MM.1S (cell line): ENCODE data around the gene ERG.

ENCODE experiments used
- DNase-seq: peaks from one replicate; pipeline ENCODE4 v3.0.0-alpha.2; 2015
- H2AFZ ChIP-seq: fragments of 300-600 bp; sonication (generic); 2 replicates; pipeline ENCODE4 v1.6.0; 2016; ENCODE audit warnings: antibody characterized with exemption, low read length
- H3F3A ChIP-seq: fragments of 300-600 bp; sonication (generic); 2 replicates; pipeline ENCODE4 v1.6.1; 2016; ENCODE audit warnings: mild to moderate bottlenecking, antibody characterized with exemption, low read length, moderate library complexity, mixed read lengths; ENCODE audit not compliant: insufficient read depth
- H3K27ac ChIP-seq: fragments of 300-600 bp; sonication (generic); 2 replicates; pipeline ENCODE4 v1.5.1; 2016; ENCODE audit warnings: mild to moderate bottlenecking, low read length
- H3K27me3 ChIP-seq: fragments of 300-600 bp; sonication (generic); replicated peaks from 2 replicates; pipeline ENCODE4 v1.6.0; 2016; ENCODE audit warnings: low read length; ENCODE audit not compliant: insufficient read depth
- H3K36me3 ChIP-seq: fragments of 300-600 bp; sonication (generic); replicated peaks from 2 replicates; pipeline ENCODE4 v1.6.1; 2016; ENCODE audit warnings: mild to moderate bottlenecking, low read length, mixed read lengths; ENCODE audit not compliant: insufficient read depth
- H3K4me1 ChIP-seq: fragments of 300-600 bp; sonication (generic); 2 replicates; pipeline ENCODE4 v1.6.1; 2016; ENCODE audit warnings: low read length, mixed read lengths
- H3K4me2 ChIP-seq: fragments of 300-600 bp; sonication (generic); 2 replicates; pipeline ENCODE4 v1.6.0; 2016; ENCODE audit warnings: low read depth, low read length
- H3K4me3 ChIP-seq: fragments of 300-600 bp; sonication (generic); 2 replicates; pipeline ENCODE4 v1.5.1; 2016; ENCODE audit warnings: low read length, mixed read lengths
- H3K79me2 ChIP-seq: fragments of 300-600 bp; sonication (generic); 2 replicates; pipeline ENCODE4 v1.6.1; 2016; ENCODE audit warnings: mixed run types, low read length, mixed read lengths
- H3K9ac ChIP-seq: fragments of 300-600 bp; sonication (generic); 2 replicates; pipeline ENCODE4 v1.6.1; 2016; ENCODE audit warnings: low read length, mixed read lengths
- H3K9me2 ChIP-seq: fragments of 300-600 bp; sonication (generic); replicated peaks from 2 replicates; pipeline ENCODE4 v1.6.1; 2016; ENCODE audit warnings: mild to moderate bottlenecking, low read length, mixed read lengths; ENCODE audit not compliant: insufficient read depth
- H3K9me3 ChIP-seq: fragments of 300-600 bp; sonication (generic); replicated peaks from 2 replicates; pipeline ENCODE4 v1.6.1; 2016; ENCODE audit warnings: mild to moderate bottlenecking, low read length, mixed read lengths; ENCODE audit not compliant: insufficient read depth
- H4K20me1 ChIP-seq: fragments of 300-600 bp; sonication (generic); 2 replicates; pipeline ENCODE4 v1.6.1; 2016; ENCODE audit warnings: mild to moderate bottlenecking, low read length, moderate library complexity, mixed read lengths; ENCODE audit not compliant: insufficient read depth
- EZH2 ChIP-seq: fragments of 300-600 bp; sonication (generic); optimal IDR thresholded peaks from 2 replicates; pipeline ENCODE3; 2017; ENCODE audit warnings: low read depth, mild to moderate bottlenecking, antibody characterized with exemption, low read length, mixed read lengths
- EZH2phosphoT487 ChIP-seq: fragments of 300-600 bp; sonication (generic); IDR thresholded peaks from 2 replicates; pipeline ENCODE4 v1.6.1; 2018; ENCODE audit warnings: antibody characterized with exemption, low read length
- TF ChIP-seq, protein P1 (sequence below): fragments of 300-600 bp; sonication (generic); IDR thresholded peaks from 2 replicates; pipeline ENCODE4 v1.5.1; 2016; ENCODE audit warnings: antibody characterized with exemption, low read length, mixed read lengths

ERG gene

GRCh38 chr21:38467911-38468310, 30.4 kb downstream of the ERG start:
- Histone ChIP-seq H3K4me2 (no peak overlapping the region), H3K4me1 (no peaks in the 10 kb centered on the region), H3K27me3 (no peaks in the 10 kb centered on the region), H3F3A (no peaks in the 10 kb centered on the region), H3K9me2 (no peaks in the 10 kb centered on the region), H3K79me2 (no peaks in the 10 kb centered on the region), H3K27ac (no peak overlapping the region), H2AFZ (no peak overlapping the region), H3K36me3 (no peaks in the 10 kb centered on the region), H3K9me3 (no peaks in the 10 kb centered on the region), H3K4me3 (no peak overlapping the region), H3K9ac (no peak overlapping the region), H4K20me1 (no peaks in the 10 kb centered on the region)
- TF ChIP-seq EZH2 (no peak), EZH2phosphoT487 (no peak)
- TF ChIP-seq, protein P1, sequence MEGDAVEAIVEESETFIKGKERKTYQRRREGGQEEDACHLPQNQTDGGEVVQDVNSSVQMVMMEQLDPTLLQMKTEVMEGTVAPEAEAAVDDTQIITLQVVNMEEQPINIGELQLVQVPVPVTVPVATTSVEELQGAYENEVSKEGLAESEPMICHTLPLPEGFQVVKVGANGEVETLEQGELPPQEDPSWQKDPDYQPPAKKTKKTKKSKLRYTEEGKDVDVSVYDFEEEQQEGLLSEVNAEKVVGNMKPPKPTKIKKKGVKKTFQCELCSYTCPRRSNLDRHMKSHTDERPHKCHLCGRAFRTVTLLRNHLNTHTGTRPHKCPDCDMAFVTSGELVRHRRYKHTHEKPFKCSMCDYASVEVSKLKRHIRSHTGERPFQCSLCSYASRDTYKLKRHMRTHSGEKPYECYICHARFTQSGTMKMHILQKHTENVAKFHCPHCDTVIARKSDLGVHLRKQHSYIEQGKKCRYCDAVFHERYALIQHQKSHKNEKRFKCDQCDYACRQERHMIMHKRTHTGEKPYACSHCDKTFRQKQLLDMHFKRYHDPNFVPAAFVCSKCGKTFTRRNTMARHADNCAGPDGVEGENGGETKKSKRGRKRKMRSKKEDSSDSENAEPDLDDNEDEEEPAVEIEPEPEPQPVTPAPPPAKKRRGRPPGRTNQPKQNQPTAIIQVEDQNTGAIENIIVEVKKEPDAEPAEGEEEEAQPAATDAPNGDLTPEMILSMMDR = no peak
- no peak for DNase-seq

- DNase-seq = no peak
- no peaks in the 10 kb centered on the region for H3K36me3 ChIP-seq
- H3K9me2 ChIP-seq = no peaks in the 10 kb centered on the region
These were observed 30.9 kb downstream of the ERG start for GRCh38 chr21:38467374-38467773.

DNA sequence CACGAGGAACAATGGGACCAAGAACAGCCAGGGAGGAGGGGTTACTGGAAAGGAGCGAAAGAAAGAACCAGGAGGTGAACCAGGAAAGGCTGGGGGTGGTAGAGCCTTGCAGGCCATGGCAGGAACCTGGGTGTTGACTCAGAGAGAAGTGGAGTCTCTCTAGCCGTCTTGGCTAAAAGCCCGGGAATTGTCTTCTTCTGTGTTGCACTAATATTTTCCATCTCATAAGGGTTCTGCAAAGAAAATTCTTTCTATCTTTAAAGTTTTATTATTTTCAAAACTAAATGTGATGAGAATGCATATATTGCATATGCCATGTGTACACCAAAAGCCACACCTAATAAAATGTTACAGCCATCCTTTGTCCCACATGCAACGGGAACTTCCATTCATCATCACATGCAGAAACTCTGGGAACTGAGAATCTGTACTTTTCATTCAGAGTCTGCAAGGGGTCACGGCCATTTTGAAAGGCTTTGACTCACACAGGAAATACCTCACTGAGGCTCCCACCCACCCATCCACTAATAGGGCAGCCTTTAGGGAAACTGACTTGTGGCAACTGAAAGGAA, 38.0 kb downstream of the ERG start:
- Histone ChIP-seq H2AFZ (no peak overlapping the region), H4K20me1 (no peaks in the 10 kb centered on the region), H3K36me3 (no peaks in the 10 kb centered on the region), H3K4me3 (no peak overlapping the region), H3K79me2 (no peaks in the 10 kb centered on the region), H3K27me3 (no peaks in the 10 kb centered on the region), H3K9me2 (no peaks in the 10 kb centered on the region), H3K4me2 (no peak overlapping the region), H3K4me1 (no peaks in the 10 kb centered on the region), H3K9me3 (no peaks in the 10 kb centered on the region), H3K27ac (no peak overlapping the region), H3F3A (no peaks in the 10 kb centered on the region), H3K9ac (no peak overlapping the region)
- TF ChIP-seq EZH2 (no peak), EZH2phosphoT487 (no peak)
- TF ChIP-seq, protein P1 = no peak
- no peak for DNase-seq

More at GRCh38 chr21:38467374-38467773, 30.9 kb downstream of the ERG start:
- Histone ChIP-seq H3K27ac (no peak overlapping the region), H4K20me1 (no peaks in the 10 kb centered on the region), H3K4me2 (no peak overlapping the region), H2AFZ (no peak overlapping the region), H3K4me3 (no peak overlapping the region), H3K9me3 (no peaks in the 10 kb centered on the region), H3K9ac (no peak overlapping the region), H3K79me2 (no peaks in the 10 kb centered on the region), H3K27me3 (no peaks in the 10 kb centered on the region), H3K4me1 (no peaks in the 10 kb centered on the region), H3F3A (no peaks in the 10 kb centered on the region)
- TF ChIP-seq EZH2 (no peak), EZH2phosphoT487 (no peak)
- TF ChIP-seq, protein P1 = no peak
